Trophoblast cell (in vitro differentiated cells and primary cell): ENCODE measurements around the gene FGD2.

Source experiments
- DNase-seq, 2 donors: peaks; one replicate each; pipeline ENCODE4 v3.0.0-alpha.2; 2016
- H2AFZ ChIP-seq: 2 replicates; pipeline ENCODE4 v1.6.1; 2013; ENCODE audit warnings: low read length, moderate library complexity, mild to moderate bottlenecking; ENCODE audit not compliant: insufficient read depth, poor library complexity
- H2AK5ac ChIP-seq: 2 replicates; pipeline ENCODE4 v1.6.1; 2013; ENCODE audit warnings: mild to moderate bottlenecking, low read length
- H2BK120ac ChIP-seq: 2 replicates; pipeline ENCODE4 v1.6.1; 2013; ENCODE audit warnings: low read length, mild to moderate bottlenecking, moderate library complexity; ENCODE audit not compliant: insufficient read depth, poor library complexity
- H2BK12ac ChIP-seq: 2 replicates; pipeline ENCODE4 v1.6.1; 2013; ENCODE audit warnings: mild to moderate bottlenecking, low read length, moderate library complexity
- H2BK5ac ChIP-seq: 2 replicates; pipeline ENCODE4 v1.6.1; 2013; ENCODE audit warnings: low read length, low read depth, moderate library complexity, mild to moderate bottlenecking; ENCODE audit not compliant: poor library complexity
- H3K14ac ChIP-seq: 2 replicates; pipeline ENCODE4 v1.6.1; 2013; ENCODE audit warnings: mild to moderate bottlenecking, low read length
- H3K18ac ChIP-seq: 2 replicates; pipeline ENCODE4 v1.6.1; 2013; ENCODE audit warnings: mild to moderate bottlenecking, low read length
- H3K23ac ChIP-seq: 2 replicates; pipeline ENCODE4 v1.6.1; 2013; ENCODE audit warnings: low read length
- H3K27ac ChIP-seq: 2 replicates; pipeline ENCODE4 v1.5.1; 2013; ENCODE audit warnings: low read depth, mild to moderate bottlenecking, inconsistent platforms, low read length, moderate library complexity
- H3K27me3 ChIP-seq: 2 replicates; pipeline ENCODE4 v1.6.1; 2013; ENCODE audit warnings: inconsistent platforms, mild to moderate bottlenecking, low read length, moderate library complexity; ENCODE audit not compliant: insufficient read depth
- H3K36me3 ChIP-seq, 2 experiments: 1 replicate in 1 of 2; 2 replicates in 1 of 2; pipeline ENCODE4 v1.6.1; 2013; ENCODE audit warnings: low read length in 2 of 2, mild to moderate bottlenecking in 2 of 2, moderate library complexity in 1 of 2; ENCODE audit not compliant: insufficient read depth in 2 of 2, control insufficient read depth in 1 of 2
- H3K4ac ChIP-seq: 2 replicates; pipeline ENCODE4 v1.6.1; 2013; ENCODE audit warnings: low read depth, mild to moderate bottlenecking, low read length, moderate library complexity
- H3K4me1 ChIP-seq, 2 experiments: 1 replicate in 1 of 2; 2 replicates in 1 of 2; pipeline ENCODE4 v1.6.1; 2013; ENCODE audit warnings: low read length in 2 of 2, mild to moderate bottlenecking in 2 of 2, moderate library complexity in 1 of 2; ENCODE audit not compliant: insufficient read depth in 2 of 2, control insufficient read depth in 1 of 2
- H3K4me2 ChIP-seq: 2 replicates; pipeline ENCODE4 v1.6.1; 2013; ENCODE audit warnings: inconsistent platforms, mild to moderate bottlenecking, low read length, moderate library complexity
- H3K4me3 ChIP-seq: 2 replicates; pipeline ENCODE4 v1.5.1; 2013; ENCODE audit warnings: mild to moderate bottlenecking, low read depth, low read length, inconsistent platforms
- H3K79me1 ChIP-seq: one replicate; pipeline ENCODE4 v1.6.1; 2013; ENCODE audit warnings: low read length
- H3K79me2 ChIP-seq: 2 replicates; pipeline ENCODE4 v1.6.1; 2013; ENCODE audit warnings: low read length, mild to moderate bottlenecking; ENCODE audit not compliant: control insufficient read depth, insufficient read depth, poor library complexity
- H3K9ac ChIP-seq: 2 replicates; pipeline ENCODE4 v1.6.1; 2013; ENCODE audit warnings: mild to moderate bottlenecking, low read length
- H3K9me3 ChIP-seq: 2 replicates; pipeline ENCODE4 v1.6.1; 2013; ENCODE audit warnings: low read depth, mild to moderate bottlenecking, control low read depth, inconsistent platforms, low read length; ENCODE audit not compliant: insufficient read depth
- H4K12ac ChIP-seq: 2 replicates; pipeline ENCODE4 v1.6.1; 2013; ENCODE audit warnings: low read depth, mild to moderate bottlenecking, low read length, moderate library complexity
- H4K8ac ChIP-seq: 2 replicates; pipeline ENCODE4 v1.6.1; 2013; ENCODE audit warnings: low read depth, mild to moderate bottlenecking, low read length, moderate library complexity
- H4K91ac ChIP-seq: one replicate; pipeline ENCODE4 v1.6.1; 2013; ENCODE audit warnings: low read depth, mild to moderate bottlenecking, low read length, moderate library complexity
- WGBS: extraction: QIAGEN DNeasy Blood & Tissue Kit; methylation state at CpG from one replicate; pipeline ENCODE4 v1.1.7; 2013; ENCODE audit warnings: missing lambda C conversion rate; ENCODE audit not compliant: insufficient read length, insufficient coverage; ENCODE audit errors: extremely low coverage; 5-methylcytosine and 5-hydroxymethylcytosine counted together

Gene FGD2

DNA sequence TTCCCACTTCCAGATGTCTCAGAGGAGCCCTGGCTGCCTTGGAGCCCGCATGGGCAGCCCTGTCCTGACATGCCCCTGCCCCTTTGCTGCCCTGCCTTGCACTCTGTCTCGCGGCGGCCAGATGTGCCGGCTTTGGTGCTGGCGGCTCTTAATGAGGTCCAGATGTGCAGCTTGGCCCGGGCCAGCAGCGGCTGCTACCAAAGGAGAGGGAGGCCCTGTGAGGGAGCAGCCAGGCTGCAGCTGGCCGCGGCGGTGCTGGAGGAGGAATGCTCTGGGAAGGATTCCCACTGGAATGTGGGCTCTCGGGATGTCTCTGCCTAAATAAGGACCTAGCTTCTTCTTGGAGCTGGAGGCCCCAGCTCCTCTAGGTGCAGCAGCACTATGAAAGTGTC, 72.4 kb downstream of the FGD2 start:
- no peak overlapping the region for H3K4ac ChIP-seq
- no peak overlapping the region for H3K9ac ChIP-seq
- H3K79me1 ChIP-seq, result no peaks in the 10 kb centered on the region
- H3K23ac ChIP-seq, result no peak overlapping the region
- no peak overlapping the region for H3K4me3 ChIP-seq
- no peak overlapping the region for H2AK5ac ChIP-seq
- no peaks in the 10 kb centered on the region for H3K9me3 ChIP-seq
- no peak overlapping the region for H2BK120ac ChIP-seq
- H4K8ac ChIP-seq, result no peak overlapping the region
- H3K27me3 ChIP-seq, result no peaks in the 10 kb centered on the region
- H3K79me2 ChIP-seq, result no peaks in the 10 kb centered on the region
- no CpG with 5 or more reads among the region's 12 CpGs for WGBS
- peak in 1 of 2 donors; percentile 53 for DNase-seq
- H3K27ac ChIP-seq, result no peak overlapping the region
- no peak overlapping the region for H2BK5ac ChIP-seq
- no peaks in the 10 kb centered on the region for H3K36me3 ChIP-seq
- H2AFZ ChIP-seq, result no peak overlapping the region
- no peak overlapping the region for H3K4me2 ChIP-seq
- no peak overlapping the region for H3K18ac ChIP-seq
- no peak overlapping the region for H4K12ac ChIP-seq
- H4K91ac ChIP-seq, result no peak overlapping the region
- H2BK12ac ChIP-seq, result no peak overlapping the region
- H3K14ac ChIP-seq, result no peak overlapping the region
- peaks cover 4 to 6% of the 10 kb centered on the region in 2 experiments for H3K4me1 ChIP-seq
